HG03439 (cell line): ENCODE results near the gene SLC12A4.

ENCODE experiments used
- ATAC-seq: cut with Tn5 transposase; IDR thresholded peaks from one replicate; pipeline ENCODE4 v1.9.1; 2021; ENCODE audit warnings: mild to moderate bottlenecking, moderate library complexity; ENCODE audit not compliant: unreplicated experiment

SLC12A4 gene

GRCh38 chr16:67907397-67908180 is 60.8 kb downstream of the SLC12A4 start:
- no peak for ATAC-seq

DNA sequence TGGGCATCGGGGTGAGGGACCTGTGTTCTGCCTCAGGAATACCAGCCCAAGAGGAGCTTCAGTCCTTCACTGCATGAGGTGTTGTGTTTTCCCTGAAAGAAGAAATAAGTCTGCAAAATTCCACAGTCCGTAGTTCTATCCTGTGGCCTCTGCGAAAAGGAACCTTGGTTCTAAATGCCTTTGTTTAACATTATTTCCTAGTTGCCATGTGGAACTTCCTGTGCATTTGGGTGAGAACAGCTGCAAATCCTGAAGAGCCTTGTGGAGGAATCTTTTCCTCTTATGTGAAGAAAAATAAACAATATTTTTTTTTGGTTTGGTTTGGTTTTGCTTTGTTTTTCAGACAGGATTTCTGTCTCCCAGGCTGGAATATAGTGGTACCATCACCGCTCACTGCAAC is 65.6 kb downstream of the SLC12A4 start:
- ATAC-seq: no peak

GRCh38 chr16:67901734-67902133 is 66.7 kb downstream of the SLC12A4 start:
- ATAC-seq: no peak

DNA sequence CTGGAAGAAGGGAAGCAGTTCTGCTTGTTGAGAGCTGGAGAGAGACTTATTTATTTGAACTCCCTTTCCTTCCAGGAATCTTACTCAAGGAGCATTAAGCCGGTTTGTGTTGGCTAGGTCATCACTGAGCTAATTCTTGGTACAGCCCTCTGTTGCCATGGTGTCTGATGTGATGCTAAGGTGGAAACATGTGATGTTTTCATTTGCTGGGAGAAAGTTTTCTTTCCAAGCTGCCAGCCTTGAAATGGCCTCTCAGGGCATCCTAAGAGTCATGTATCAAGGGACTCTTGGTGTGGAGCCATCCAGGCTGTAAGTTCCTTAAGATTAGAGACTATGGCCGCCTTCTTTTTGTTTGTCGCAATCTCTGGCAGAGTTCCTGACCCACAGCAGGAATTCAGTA is 71.2 kb downstream of the SLC12A4 start:
- ATAC-seq: no peak

DNA sequence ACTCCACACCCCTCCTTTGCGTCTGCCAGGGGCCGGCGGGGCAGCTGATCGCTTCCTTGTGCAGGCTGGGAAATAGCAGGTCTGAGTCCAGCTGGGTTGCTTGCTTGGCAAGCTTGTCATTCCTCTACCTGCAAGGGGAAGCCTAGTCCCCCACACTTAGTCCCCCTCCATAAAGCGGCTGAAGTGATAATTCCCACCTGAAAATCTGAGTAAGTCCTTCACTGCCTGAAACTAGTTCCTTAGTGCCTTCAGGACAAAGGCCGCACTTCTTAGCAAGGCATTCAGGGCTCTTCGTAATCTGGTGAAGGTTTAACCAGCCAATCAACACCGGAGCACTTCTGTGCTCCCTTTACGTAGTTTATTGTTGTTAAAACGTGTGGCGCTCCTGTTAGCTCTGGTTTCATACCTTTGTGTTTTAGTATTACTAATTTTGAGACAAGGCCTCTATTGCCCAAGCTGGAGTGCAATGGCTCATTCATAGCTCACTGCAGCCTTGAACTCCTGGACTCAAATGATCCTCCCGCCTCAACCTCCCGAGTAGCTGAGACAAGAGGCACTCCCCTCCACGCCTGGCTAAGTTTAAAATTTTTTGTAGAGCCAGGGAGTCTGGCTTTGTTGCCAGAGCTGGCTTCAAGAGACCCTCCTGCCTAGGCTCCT is 74.6 kb downstream of the SLC12A4 start:
- peak; percentile 12 for ATAC-seq
